HCT116 (cell line): ENCODE measurements around the gene TCEANC2. TPM values are rescaled to one million over a fixed set of nuclear protein-coding genes. Genes with fewer than 3 reads are reported as not detected.

Experiments
- ATAC-seq: fragments of 200-7000 bp; cut with Tn5 transposase; 2 replicates; pipeline ENCODE4 v1.9.1; 2020; ENCODE audit warnings: mild to moderate bottlenecking, moderate library complexity
- BruUV-seq: library from RNA; stranded (reverse); fragments of 400-500 nt; replicated peaks from 2 replicates; lab custom pipeline; 2021; lab: Mats Ljungman, UMichigan
- CTCF ChIA-PET: fragments of 300-600 bp; sonication (Branson Sonifier 250); formaldehyde crosslinking; loops from one replicate; lab custom pipeline; 2021; ENCODE audit warnings: antibody characterized with exemption; lab: Charles Lee
- POLR2A ChIA-PET: fragments of 300-600, 350-600 bp; sonication (Branson Sonifier 250); formaldehyde crosslinking; loops from one replicate; lab custom pipeline; 2021; ENCODE audit warnings: antibody characterized with exemption; lab: Charles Lee
- RAD21 ChIA-PET, 2 experiments: fragments of 300-600 bp; sonication (Branson Sonifier 250); formaldehyde crosslinking; loops; one replicate each; lab custom pipeline; 2023; ENCODE audit warnings: low total read pairs in 2 of 2; ENCODE audit not compliant: uncharacterized antibody in 2 of 2, unreplicated experiment in 2 of 2, low non-redundant PET in 1 of 2; lab: Charles Lee
- DNase-seq: peaks from one replicate; pipeline ENCODE4 v3.0.0-alpha.2; 2010; ENCODE audit warnings: low read depth, low spot score
- H2AFZ ChIP-seq: fragments of 200-600 bp; shearing (Covaris generic), sonication (generic); 2 replicates; pipeline ENCODE4 v1.6.1; 2017; ENCODE audit warnings: low read depth, mixed run types, mixed read lengths, antibody characterized with exemption, low read length; ENCODE audit not compliant: poor library complexity, severe bottlenecking
- H3K27ac ChIP-seq: 2 replicates; pipeline ENCODE4 v1.5.1; 2012; ENCODE audit warnings: low read depth, low read length
- H3K27me3 ChIP-seq: fragments of 200-600 bp; sonication (generic); 2 replicates; pipeline ENCODE4 v1.6.1; 2016; ENCODE audit warnings: mixed run types, low read length, mixed read lengths; ENCODE audit not compliant: insufficient read depth
- H3K36me3 ChIP-seq, 2 experiments: fragments of 200-500 bp in 1 of 2; fragments of 200-600 bp in 1 of 2; sonication (Bioruptor generic) in 1 of 2; sonication (generic) in 1 of 2; 2 replicates each; pipeline versions ENCODE4 v1.5.1 to v1.6.1; 2014 to 2016; ENCODE audit warnings: low read length in 2 of 2, inconsistent platforms in 1 of 2, mixed read lengths in 1 of 2, mixed run types in 1 of 2; ENCODE audit not compliant: insufficient read depth in 2 of 2, control insufficient read depth in 1 of 2
- H3K4me1 ChIP-seq, 2 experiments: fragments of 200-600 bp in 1 of 2; sonication (generic) in 1 of 2; 2 replicates each; pipeline versions ENCODE4 v1.5.1 to v1.6.1; 2012 to 2017; ENCODE audit warnings: low read length in 2 of 2, inconsistent platforms in 1 of 2, mild to moderate bottlenecking in 1 of 2, mixed read lengths in 1 of 2, mixed run types in 1 of 2, moderate library complexity in 1 of 2; ENCODE audit not compliant: insufficient read depth in 2 of 2, control insufficient read depth in 1 of 2
- H3K4me2 ChIP-seq: fragments of 200-600 bp; sonication (generic); 2 replicates; pipeline ENCODE4 v1.6.1; 2017; ENCODE audit warnings: mixed run types, low read length, mixed read lengths
- H3K4me3 ChIP-seq, 2 experiments: fragments of 200-600 bp in 1 of 2; sonication (generic) in 1 of 2; replicated peaks in 1 of 2; 2 replicates each; pipeline ENCODE4 v1.5.1; 2011 to 2016; ENCODE audit warnings: low read length in 2 of 2, control low read depth in 1 of 2, low read depth in 1 of 2, mild to moderate bottlenecking in 1 of 2, mixed read lengths in 1 of 2, mixed run types in 1 of 2
- H3K79me2 ChIP-seq: fragments of 200-600 bp; sonication (generic); 2 replicates; pipeline ENCODE4 v1.6.1; 2017; ENCODE audit warnings: mild to moderate bottlenecking, mixed run types, low read length, moderate library complexity, mixed read lengths; ENCODE audit not compliant: insufficient read depth
- H3K9ac ChIP-seq: fragments of 200-600 bp; sonication (generic); 2 replicates; pipeline ENCODE4 v1.6.1; 2016; ENCODE audit warnings: low read length, mixed read lengths
- H3K9me2 ChIP-seq: fragments of 200-600 bp; sonication (generic), shearing (Covaris generic); 2 replicates; pipeline ENCODE4 v1.6.1; 2017; ENCODE audit warnings: mixed run types, mild to moderate bottlenecking, moderate library complexity; ENCODE audit not compliant: insufficient read depth
- H3K9me3 ChIP-seq, 2 experiments: fragments of 200-500 bp in 1 of 2; fragments of 200-600 bp in 1 of 2; sonication (Bioruptor generic) in 1 of 2; sonication (generic) in 1 of 2; 2 replicates each; pipeline ENCODE4 v1.6.1; 2014 to 2017; ENCODE audit warnings: low read length in 2 of 2, mixed read lengths in 2 of 2, inconsistent platforms in 1 of 2, low read depth in 1 of 2, mild to moderate bottlenecking in 1 of 2, mixed run types in 1 of 2, moderate library complexity in 1 of 2; ENCODE audit not compliant: control insufficient read depth in 1 of 2, insufficient read depth in 1 of 2
- H4K20me1 ChIP-seq: fragments of 200-600 bp; sonication (generic), shearing (Covaris generic); 2 replicates; pipeline ENCODE4 v1.6.1; 2017; ENCODE audit warnings: mixed run types, mild to moderate bottlenecking, moderate library complexity; ENCODE audit not compliant: insufficient read depth
- ATF3 ChIP-seq: IDR thresholded peaks from 2 replicates; pipeline ENCODE4 v1.6.1; 2012
- CBX3 ChIP-seq: IDR thresholded peaks from 2 replicates; pipeline ENCODE4 v1.6.1; 2012; ENCODE audit warnings: low read depth
- CEBPB ChIP-seq: IDR thresholded peaks from 2 replicates; pipeline ENCODE4 v1.6.1; 2012; ENCODE audit warnings: low read depth
- CTCF ChIP-seq, 3 experiments: fragments of 200-600 bp in 1 of 3; sonication (generic) in 1 of 3; IDR thresholded peaks in 2 of 3; conservative IDR thresholded peaks in 1 of 3; 2 replicates each; pipeline ENCODE4 v1.5.1; 2012 to 2017; ENCODE audit warnings: low read depth in 2 of 3, low read length in 2 of 3, antibody characterized with exemption in 1 of 3, borderline replicate concordance in 1 of 3, control low read depth in 1 of 3, mild to moderate bottlenecking in 1 of 3, mixed read lengths in 1 of 3, mixed run types in 1 of 3, moderate library complexity in 1 of 3; ENCODE audit not compliant: insufficient read depth in 1 of 3
- EGR1 ChIP-seq: IDR thresholded peaks from 2 replicates; pipeline ENCODE4 v1.6.1; 2012; ENCODE audit warnings: low read depth
- EZH2phosphoT487 ChIP-seq: fragments of 200-600 bp; IDR thresholded peaks from 2 replicates; pipeline ENCODE4 v1.6.1; 2018; ENCODE audit warnings: antibody characterized with exemption, borderline replicate concordance
- JUND ChIP-seq: IDR thresholded peaks from 2 replicates; pipeline ENCODE4 v1.6.1; 2012
- POLR2A ChIP-seq: IDR thresholded peaks from 2 replicates; pipeline ENCODE4 v1.7.0; 2011; ENCODE audit warnings: borderline replicate concordance; ENCODE audit not compliant: insufficient read depth, insufficient read length; ENCODE audit errors: extremely low read depth
- POLR2AphosphoS5 ChIP-seq: IDR thresholded peaks from 2 replicates; pipeline ENCODE4 v1.6.1; 2011; ENCODE audit warnings: mild to moderate bottlenecking, low read depth, low read length, moderate library complexity
- RAD21 ChIP-seq: IDR thresholded peaks from 2 replicates; pipeline ENCODE4 v1.6.1; 2012; ENCODE audit warnings: low read depth, mild to moderate bottlenecking
- REST ChIP-seq: IDR thresholded peaks from 2 replicates; pipeline ENCODE4 v1.6.1; 2012; ENCODE audit warnings: low read depth
- SIN3A ChIP-seq: IDR thresholded peaks from 2 replicates; pipeline ENCODE4 v1.6.1; 2012; ENCODE audit warnings: low read depth
- SP1 ChIP-seq: IDR thresholded peaks from 2 replicates; pipeline ENCODE4 v1.6.1; 2012; ENCODE audit warnings: low read depth
- SRF ChIP-seq: IDR thresholded peaks from 2 replicates; pipeline ENCODE4 v1.6.1; 2012; ENCODE audit warnings: low read depth
- YY1 ChIP-seq: IDR thresholded peaks from 2 replicates; pipeline ENCODE4 v1.6.1; 2011; ENCODE audit warnings: low read length, low read depth, moderate library complexity, mild to moderate bottlenecking; ENCODE audit not compliant: insufficient replicate concordance; ENCODE audit errors: extremely low read depth
- ZBTB33 ChIP-seq: IDR thresholded peaks from 2 replicates; pipeline ENCODE4 v1.6.1; 2011; ENCODE audit warnings: mild to moderate bottlenecking, low read length, moderate library complexity; ENCODE audit not compliant: insufficient replicate concordance; ENCODE audit errors: extremely low read depth
- intact Hi-C: fragments of 100-400 bp; cut with micrococcal nuclease; formaldehyde crosslinking; loops from 2 replicates; pipeline ENCODE4 v1.10.0; 2022
- total RNA-seq: library from RNA; stranded (reverse); gene quantifications from one replicate; pipeline ENCODE4 v1.2.1, GENCODE V29; 2021; ENCODE audit not compliant: unreplicated experiment

Gene TCEANC2
- total RNA-seq, 1 experiment from 2014 or later, result 5.4 TPM

GRCh38 chr1:54045496-54045895 is 7.9 kb upstream of the TCEANC2 start:
- Histone ChIP-seq H4K20me1 (no peaks in the 10 kb centered on the region), H3K9me3 (no peaks in the 10 kb centered on the region), H3K4me2 (no peak overlapping the region), H3K9me2 (no peaks in the 10 kb centered on the region), H2AFZ (no peak overlapping the region), H3K4me3 (no peak overlapping the region), H3K27me3 (no peaks in the 10 kb centered on the region), H3K27ac (no peak overlapping the region), H3K79me2 (peaks cover 3% of the 10 kb centered on the region; the same call in 1 of the 2 replicates), H3K4me1 (no peaks in the 10 kb centered on the region), H3K36me3 (peaks cover 0 to 12% of the 10 kb centered on the region in 2 experiments; a peak in 2 of 4 replicates), H3K9ac (no peak overlapping the region)
- CTCF ChIA-PET, result no interaction called here
- DNase-seq (no peak), ATAC-seq (no peak)
- RAD21 ChIA-PET, result no interaction called here
- no TSS peak for BruUV-seq
- POLR2A ChIA-PET, result no interaction called here
- intact Hi-C loops, result no loop called here
- TF ChIP-seq CEBPB (no peak), YY1 (no peak), JUND (no peak), SRF (no peak), ZBTB33 (no peak), POLR2AphosphoS5 (no peak), SP1 (no peak), EZH2phosphoT487 (no peak), RAD21 (no peak), CBX3 (no peak), POLR2A (no peak), ATF3 (no peak), REST (no peak), EGR1 (no peak), SIN3A (no peak), CTCF (IDR thresholded peaks at IDR 0.05 in 2 of 3, conservative IDR thresholded peaks at IDR 0.05 in 1 of 3; ENCODE audit: borderline replicate concordance in 1 of 3, insufficient read depth in 1 of 3, low read depth in 2 of 3, low read length in 2 of 3) (no peak)
- TF ChIP-seq, all 23 proteins: peak for 0
